NCI-H1105 (cell line): ENCODE data around the gene VPS13C.

Experiments
- DNase-seq: peaks from one replicate; lab custom pipeline; 2025; lab: John Stamatoyannopoulos, UW

The VPS13C gene

GRCh38 chr15:61815356-61816083, 244.7 kb downstream of the VPS13C start:
- DNase-seq = no peak

DNA sequence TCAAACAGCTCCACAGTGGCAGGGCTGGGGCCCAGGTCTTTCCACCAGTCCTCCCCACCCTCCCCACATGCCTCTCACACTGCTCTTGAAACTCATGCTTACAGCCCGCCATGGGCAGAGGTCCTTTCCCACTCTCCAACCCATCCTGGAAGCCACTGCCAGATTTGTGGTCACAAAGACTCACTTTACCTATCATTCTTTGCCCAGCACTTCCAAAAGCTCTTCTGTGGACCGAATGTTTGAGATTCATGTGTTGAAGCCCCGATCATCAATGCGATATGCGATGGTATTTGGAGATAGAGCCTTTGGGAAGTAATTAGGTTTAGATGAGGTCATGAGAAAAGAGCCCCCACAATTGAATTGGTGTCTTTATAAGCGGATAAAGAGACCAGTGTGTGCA, 247.8 kb downstream of the VPS13C start:
- no peak for DNase-seq

GRCh38 chr15:61811952-61812351, 248.3 kb downstream of the VPS13C start:
- DNase-seq = no peak

- no peak for DNase-seq
Observed at GRCh38 chr15:61809216-61809615, 251.0 kb downstream of the VPS13C start.

GRCh38 chr15:61807281-61807929, 252.8 kb downstream of the VPS13C start:
- DNase-seq = no peak
